GM10248 (cell line): ENCODE results near the gene CCDC180.

ENCODE experiments used
- CTCF ChIA-PET: fragments of 300-600 bp; sonication (Branson Sonifier 250); formaldehyde crosslinking; extraction: SDS; loops from one replicate; lab custom pipeline; 2021; ENCODE audit warnings: antibody characterized with exemption; lab: Yijun Ruan, JAX
- POLR2A ChIA-PET: fragments of 350-650 bp; sonication (Branson Sonifier 250); formaldehyde crosslinking; extraction: SDS; loops from one replicate; lab custom pipeline; 2020; ENCODE audit warnings: antibody characterized with exemption; lab: Yijun Ruan, JAX
- DNase-seq: peaks from one replicate; pipeline ENCODE4 v3.0.0; 2012; ENCODE audit errors: extremely low spot score
- TF ChIP-seq, protein P1 (sequence below): IDR thresholded peaks from 2 replicates; pipeline ENCODE4 v1.5.1; 2012; ENCODE audit warnings: mild to moderate bottlenecking, low read depth; ENCODE audit errors: extremely low read depth, missing control alignments, control extremely low read depth

The CCDC180 gene

DNA sequence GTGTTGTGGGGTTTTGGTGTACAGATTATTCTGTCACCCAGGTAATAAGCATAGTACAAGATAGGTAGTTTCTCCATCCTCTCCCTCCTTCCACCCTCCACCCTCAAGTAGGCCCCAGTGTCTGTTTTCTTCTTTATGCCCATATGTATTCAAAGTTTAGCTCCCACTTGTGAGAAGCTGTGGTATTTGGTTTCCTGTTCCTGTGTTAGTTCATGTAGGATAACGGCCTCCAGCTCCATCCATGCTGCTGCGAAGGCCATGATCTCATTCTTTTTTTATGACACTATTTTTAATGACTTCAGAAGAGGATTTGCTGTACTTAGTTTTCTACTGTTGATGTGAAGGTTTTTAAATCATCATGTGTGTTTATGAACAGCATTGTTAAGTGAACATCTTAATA is 11.9 kb downstream of the CCDC180 start:
- TF ChIP-seq, protein P1, sequence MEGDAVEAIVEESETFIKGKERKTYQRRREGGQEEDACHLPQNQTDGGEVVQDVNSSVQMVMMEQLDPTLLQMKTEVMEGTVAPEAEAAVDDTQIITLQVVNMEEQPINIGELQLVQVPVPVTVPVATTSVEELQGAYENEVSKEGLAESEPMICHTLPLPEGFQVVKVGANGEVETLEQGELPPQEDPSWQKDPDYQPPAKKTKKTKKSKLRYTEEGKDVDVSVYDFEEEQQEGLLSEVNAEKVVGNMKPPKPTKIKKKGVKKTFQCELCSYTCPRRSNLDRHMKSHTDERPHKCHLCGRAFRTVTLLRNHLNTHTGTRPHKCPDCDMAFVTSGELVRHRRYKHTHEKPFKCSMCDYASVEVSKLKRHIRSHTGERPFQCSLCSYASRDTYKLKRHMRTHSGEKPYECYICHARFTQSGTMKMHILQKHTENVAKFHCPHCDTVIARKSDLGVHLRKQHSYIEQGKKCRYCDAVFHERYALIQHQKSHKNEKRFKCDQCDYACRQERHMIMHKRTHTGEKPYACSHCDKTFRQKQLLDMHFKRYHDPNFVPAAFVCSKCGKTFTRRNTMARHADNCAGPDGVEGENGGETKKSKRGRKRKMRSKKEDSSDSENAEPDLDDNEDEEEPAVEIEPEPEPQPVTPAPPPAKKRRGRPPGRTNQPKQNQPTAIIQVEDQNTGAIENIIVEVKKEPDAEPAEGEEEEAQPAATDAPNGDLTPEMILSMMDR: no peak
- ChIA-PET POLR2A (no interaction called here), CTCF (interaction anchor here (1.3 kb wide), 1 partner anchor 24 kb away, joined by 3 read pairs; no protein-coding TSS in a partner anchor)
- DNase-seq: no peak

GRCh38 chr9:97320080-97320642 is 12.7 kb downstream of the CCDC180 start:
- no peak for DNase-seq
- POLR2A ChIA-PET: no interaction called here
- TF ChIP-seq, protein P1: no peak
- CTCF ChIA-PET: interaction anchor here (1.3 kb wide), 1 partner anchor 25 kb away, joined by 3 read pairs; no protein-coding TSS in a partner anchor

- no peak for DNase-seq
- TF ChIP-seq, protein P1: no peak
- ChIA-PET POLR2A (no interaction called here), CTCF (no interaction called here)
Measured at GRCh38 chr9:97321251-97321650, 13.8 kb downstream of the CCDC180 start.

- TF ChIP-seq, protein P1: no peak
- DNase-seq: no peak
- POLR2A ChIA-PET: no interaction called here
- CTCF ChIA-PET: interaction anchor here (1.3 kb wide), 1 partner anchor 19 kb away, joined by 3 read pairs; no protein-coding TSS in a partner anchor
Measured at GRCh38 chr9:97321691-97322090, 14.2 kb downstream of the CCDC180 start.

GRCh38 chr9:97322105-97322504 is 14.6 kb downstream of the CCDC180 start:
- ChIA-PET CTCF (interaction anchor here (1.0 to 1.3 kb wide), 2 partner anchors 9 to 20 kb away, joined by 3 read pairs; no protein-coding TSS in a partner anchor), POLR2A (no interaction called here)

DNA sequence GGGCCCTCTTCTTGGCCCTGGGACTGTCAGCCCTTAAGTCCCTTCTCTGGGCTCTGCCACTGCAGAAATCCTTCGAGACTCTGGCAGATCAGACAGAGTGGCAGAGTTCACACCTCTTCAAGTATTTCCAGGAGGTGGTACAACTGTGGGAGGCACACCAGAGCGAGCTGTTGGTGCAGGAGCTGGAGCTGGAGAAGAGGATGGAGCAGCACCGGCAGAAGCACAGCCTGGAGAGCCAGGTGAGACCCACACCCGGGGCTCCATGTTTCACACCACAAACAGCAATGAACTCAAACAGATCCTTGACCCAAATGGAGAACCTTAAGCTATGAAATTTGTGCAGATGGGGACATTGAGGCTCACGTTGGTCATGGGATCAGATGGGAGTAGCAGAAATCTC is 17.5 kb downstream of the CCDC180 start:
- ChIA-PET CTCF (interaction anchor here (1.6 kb wide), 1 partner anchor 468 kb away, joined by 4 read pairs; no protein-coding TSS in a partner anchor), POLR2A (no interaction called here)
- TF ChIP-seq, protein P1: no peak

More at GRCh38 chr9:97322105-97322504, 14.6 kb downstream of the CCDC180 start:
- DNase-seq: no peak
- TF ChIP-seq, protein P1: no peak

More for the DNA sequence above, 17.5 kb downstream of the CCDC180 start:
- no peak for DNase-seq
